Hepatocyte (in vitro differentiated cells): Measurements from ENCODE around the gene CD99L2.

Experiments used
- EZH2 ChIP-seq: fragments of 200-600 bp; sonication (generic); IDR thresholded peaks from 2 replicates; pipeline ENCODE4 v1.6.1; 2016; ENCODE audit warnings: antibody characterized with exemption, mild to moderate bottlenecking, borderline replicate concordance
- EZH2phosphoT487 ChIP-seq: fragments of 200-600 bp; sonication (generic); IDR thresholded peaks from one replicate; pipeline ENCODE4 v1.6.1; 2018; ENCODE audit warnings: antibody characterized with exemption, mild to moderate bottlenecking, low read depth, moderate library complexity; ENCODE audit not compliant: unreplicated experiment, severe bottlenecking
- TF ChIP-seq, protein P1 (sequence below): fragments of 200-600 bp; sonication (generic); IDR thresholded peaks from 2 replicates; pipeline ENCODE4 v1.5.1; 2016; ENCODE audit warnings: antibody characterized with exemption, mild to moderate bottlenecking; ENCODE audit not compliant: poor library complexity

DNA sequence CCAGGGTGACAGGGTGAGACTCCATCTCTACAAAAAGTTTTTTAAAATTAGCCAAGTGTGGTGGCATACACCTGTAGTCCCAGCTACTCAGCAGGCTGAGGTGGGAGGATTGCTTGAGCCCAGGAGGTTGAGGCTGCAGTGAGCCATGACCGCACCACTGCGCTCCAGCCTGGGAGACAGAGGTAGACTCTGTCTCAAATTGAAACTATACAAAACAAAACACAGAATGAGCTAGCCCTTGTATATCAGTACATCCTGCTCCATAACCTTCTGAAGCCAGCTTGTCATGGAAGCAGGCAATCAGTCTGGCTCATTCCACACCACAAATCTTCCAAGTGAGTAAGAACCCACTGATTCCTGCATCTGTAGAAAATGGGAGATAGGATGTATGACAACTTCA, 49.0 kb downstream of the CD99L2 start:
- TF ChIP-seq EZH2 (no peak), EZH2phosphoT487 (no peak)
- TF ChIP-seq, protein P1, sequence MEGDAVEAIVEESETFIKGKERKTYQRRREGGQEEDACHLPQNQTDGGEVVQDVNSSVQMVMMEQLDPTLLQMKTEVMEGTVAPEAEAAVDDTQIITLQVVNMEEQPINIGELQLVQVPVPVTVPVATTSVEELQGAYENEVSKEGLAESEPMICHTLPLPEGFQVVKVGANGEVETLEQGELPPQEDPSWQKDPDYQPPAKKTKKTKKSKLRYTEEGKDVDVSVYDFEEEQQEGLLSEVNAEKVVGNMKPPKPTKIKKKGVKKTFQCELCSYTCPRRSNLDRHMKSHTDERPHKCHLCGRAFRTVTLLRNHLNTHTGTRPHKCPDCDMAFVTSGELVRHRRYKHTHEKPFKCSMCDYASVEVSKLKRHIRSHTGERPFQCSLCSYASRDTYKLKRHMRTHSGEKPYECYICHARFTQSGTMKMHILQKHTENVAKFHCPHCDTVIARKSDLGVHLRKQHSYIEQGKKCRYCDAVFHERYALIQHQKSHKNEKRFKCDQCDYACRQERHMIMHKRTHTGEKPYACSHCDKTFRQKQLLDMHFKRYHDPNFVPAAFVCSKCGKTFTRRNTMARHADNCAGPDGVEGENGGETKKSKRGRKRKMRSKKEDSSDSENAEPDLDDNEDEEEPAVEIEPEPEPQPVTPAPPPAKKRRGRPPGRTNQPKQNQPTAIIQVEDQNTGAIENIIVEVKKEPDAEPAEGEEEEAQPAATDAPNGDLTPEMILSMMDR: no peak
